HG03097 (cell line): ENCODE data around the gene TKT.

ENCODE experiments used
- ATAC-seq: cut with Tn5 transposase; IDR thresholded peaks from one replicate; pipeline ENCODE4 v1.9.1; 2021; ENCODE audit not compliant: unreplicated experiment, low FRiP score

The TKT gene

DNA sequence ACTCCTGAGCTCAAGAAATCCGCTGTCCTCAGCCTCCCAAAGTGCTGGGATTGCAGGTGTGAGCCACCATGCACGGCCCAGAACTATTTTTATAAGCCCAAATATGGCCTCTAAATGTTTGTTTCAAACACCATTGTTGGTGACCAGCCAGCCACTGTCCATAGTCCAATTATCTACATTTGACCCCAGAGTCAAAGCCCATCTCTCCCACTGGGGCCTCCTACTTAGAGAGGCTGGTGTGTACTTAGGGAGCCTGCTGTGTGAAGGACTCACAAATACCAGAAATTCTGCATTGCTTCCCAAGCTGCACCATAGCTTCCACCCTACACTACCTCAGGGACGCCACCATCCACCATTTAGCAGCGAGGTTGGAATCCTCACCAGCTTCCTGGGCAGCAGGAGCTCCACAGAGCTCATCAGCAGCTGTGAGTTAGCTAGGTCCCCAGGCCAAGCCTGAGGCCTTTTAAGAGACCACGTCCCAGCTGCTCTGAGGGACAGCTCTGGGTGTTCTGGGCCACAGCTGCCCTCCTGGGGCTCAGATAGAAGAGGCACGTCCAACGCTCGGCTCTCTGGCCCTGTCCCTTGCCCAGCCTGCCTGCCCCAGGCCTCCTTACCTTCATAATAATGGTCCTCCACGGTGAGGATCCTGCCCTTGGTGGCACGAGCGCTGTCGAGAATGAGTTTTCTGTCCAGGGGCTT lies 29.5 kb downstream of the TKT start:
- no peak for ATAC-seq

DNA sequence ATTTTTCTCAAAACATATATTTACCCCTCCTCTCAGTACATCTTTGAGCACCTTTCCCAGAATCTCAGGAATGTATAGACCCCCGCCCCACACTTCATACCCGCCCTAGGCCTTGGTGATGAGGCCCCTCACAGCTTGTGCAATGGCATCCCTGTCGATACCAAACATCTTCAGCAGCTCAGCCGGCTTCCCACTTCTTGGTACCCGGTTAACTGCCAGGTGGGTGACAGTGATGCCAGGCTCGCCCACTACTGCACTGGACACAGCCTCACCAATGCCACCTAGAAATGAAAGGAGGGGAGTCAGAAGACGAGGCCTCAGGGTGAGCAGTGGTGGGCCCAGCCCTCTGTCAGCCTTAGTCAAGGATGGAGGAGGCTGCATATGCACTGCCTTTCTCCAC lies 30.2 kb downstream of the TKT start:
- ATAC-seq: no peak

DNA sequence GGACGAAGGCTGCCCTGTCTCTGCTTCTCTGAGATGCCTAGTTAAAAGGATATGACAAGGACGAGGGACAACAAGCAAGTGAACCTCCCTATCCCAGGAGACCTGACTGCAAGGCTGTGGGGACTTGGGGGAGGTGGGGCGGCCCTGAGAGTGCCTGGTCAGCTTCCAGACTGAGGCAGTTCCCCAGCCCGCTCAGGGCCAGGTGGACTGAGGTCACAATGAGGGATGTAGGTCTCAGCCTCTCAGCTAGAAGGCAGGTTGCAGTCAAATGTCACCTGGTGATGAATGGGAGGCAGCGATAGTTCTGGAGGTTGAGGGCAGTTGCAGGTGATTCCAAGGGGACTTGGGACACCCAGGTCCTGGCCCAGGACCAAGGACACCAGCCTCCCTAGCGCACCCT lies 30.6 kb downstream of the TKT start:
- no peak for ATAC-seq

DNA sequence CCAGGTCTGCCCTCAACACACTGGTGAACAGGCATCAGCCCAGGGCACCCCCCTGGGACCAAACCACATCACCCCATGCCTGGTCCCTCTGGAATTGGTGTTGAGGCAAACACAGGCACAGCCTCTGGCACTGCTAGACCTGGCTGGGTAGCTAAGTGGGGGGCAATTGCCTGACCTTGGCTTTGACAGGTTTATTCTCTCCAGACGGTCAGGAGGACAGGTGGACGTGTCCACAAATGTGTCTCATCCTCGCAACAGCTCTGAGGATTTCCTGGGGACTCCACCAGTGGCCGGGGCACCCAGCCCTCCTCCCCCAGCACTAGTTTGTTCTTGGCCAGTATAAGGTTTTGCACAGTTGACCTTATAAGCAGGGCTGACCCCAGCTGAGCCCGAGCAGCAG lies 31.3 kb downstream of the TKT start:
- no peak for ATAC-seq

DNA sequence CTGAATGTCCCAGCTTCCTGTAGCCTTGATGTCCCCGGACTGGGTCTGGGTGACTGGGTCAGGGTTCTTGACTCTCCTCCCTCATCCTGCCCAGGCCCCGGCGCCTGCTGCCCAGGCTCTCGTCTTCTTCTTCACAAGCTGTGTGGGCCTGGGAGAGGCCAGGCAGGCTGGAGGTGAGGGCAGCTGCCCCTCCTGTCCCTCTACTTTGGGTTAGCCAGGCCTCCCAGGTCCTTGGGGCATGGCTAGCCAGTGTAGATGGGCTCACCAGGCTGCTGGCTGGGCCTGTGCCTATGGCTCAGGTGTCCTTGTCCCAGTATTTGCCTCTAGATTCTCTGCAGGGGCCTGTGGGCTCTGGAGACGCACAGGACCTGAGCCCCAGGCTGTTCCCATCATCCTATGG lies 31.8 kb downstream of the TKT start:
- ATAC-seq: no peak

DNA sequence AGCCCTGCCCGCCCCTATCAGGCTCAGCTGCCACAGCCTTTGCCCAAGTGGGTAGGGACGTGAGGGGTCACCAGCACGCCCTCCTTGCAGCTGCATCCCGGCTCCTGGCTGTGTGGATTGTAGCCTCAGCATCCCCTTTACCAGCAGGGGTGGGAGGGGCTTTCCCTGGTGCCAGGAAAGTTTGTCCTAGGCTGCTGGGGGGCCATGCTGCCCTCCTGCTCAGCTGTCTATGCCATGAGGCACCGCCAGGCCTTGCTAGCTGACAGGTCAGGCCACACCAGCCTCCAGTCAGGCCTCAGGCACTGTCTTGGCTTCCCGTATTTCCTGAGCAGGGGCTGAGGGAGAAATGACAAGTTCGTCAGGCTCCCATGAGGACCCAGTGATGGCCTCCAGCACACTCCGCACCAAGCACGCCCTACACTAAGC lies 32.3 kb downstream of the TKT start:
- no peak for ATAC-seq

DNA sequence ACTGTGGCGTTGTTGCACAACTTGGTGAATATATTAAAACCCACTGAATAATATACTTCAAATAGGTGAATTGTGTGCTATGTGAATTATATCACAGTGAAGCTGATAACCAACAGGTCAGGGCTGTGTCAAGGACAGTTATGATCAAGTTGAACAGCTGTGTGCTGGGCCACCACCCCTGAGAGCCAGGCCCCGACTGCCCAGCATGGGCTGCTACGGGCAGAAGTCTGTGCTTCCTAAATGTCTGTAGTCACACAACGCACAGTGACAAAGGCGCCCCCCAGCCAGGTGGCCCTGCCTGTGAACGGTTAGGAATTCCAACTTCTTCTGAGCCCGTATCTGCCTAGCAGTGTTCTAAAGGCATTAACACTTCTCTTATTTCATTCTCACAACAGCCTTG lies 32.8 kb downstream of the TKT start:
- no peak for ATAC-seq

DNA sequence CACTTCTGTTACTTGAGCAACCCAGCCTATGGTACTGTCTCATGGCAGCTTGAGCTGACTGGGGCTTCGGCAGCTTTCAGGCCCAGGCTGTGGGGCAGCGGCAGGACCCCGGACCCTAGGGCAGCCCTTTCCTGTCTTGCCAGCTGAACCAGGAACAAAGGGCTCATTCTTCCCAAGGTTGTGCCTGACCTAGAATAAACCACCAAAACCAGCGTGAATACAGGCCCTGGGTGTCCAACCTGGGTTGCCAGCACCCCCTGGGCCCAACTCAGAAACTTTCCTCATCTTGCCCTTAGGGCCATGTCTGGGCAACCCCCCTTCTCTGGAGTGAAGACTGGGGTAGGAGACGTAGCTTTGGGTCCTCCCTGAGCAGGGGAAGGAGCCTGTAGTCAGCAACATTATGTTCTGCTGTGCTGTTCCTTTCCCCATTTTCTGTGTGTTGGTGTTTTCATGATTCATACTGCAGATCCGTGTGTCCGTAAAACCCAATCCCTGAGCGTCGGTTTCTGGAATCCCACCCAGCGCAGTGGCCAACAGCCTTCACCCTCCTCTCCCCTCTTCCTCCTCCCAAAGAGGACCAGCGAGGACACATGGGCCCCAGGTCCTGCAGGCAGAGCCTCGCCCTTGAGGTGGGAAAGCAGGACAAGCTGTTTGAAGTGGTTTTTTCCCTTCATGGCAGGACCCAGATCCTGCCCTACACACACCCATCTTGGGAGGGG lies 33.5 kb downstream of the TKT start:
- ATAC-seq: no peak

DNA sequence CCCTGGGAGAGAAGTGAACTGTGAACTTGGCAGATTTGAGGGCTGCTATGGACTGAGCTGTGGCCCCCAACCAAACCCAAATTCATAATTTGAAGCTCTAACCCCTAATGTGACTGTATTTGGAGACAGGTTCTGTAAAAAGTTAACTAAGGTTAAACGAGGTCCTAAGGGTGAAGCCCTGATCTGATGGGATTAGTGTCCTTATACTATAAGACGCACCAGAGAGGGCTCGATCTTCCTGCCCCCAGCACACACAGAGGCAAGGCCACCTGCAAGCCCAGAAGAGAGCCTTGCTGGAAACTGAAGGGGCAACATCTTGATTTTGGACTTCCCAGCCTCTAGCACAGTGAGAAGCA lies 34.0 kb downstream of the TKT start:
- ATAC-seq: no peak

DNA sequence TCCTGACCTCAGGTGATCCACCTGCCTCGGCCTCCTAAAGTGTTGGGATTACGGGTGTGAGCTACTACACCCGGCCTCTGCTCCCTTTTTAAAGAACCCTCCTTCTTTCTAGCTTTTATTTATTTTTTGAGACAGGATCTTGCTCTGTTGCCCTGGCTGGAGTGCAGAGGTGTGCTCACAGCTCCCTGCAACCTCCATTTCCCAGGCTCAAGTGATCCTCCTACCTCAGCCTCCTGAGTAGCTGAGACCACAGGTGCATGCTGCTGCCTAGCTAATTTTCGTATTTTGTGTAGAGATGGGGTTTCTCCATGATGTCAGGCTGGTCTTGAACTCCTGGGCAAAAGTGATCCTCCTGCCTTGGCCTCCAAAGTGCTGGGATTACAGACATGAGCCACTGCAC lies 34.5 kb downstream of the TKT start:
- ATAC-seq: no peak

DNA sequence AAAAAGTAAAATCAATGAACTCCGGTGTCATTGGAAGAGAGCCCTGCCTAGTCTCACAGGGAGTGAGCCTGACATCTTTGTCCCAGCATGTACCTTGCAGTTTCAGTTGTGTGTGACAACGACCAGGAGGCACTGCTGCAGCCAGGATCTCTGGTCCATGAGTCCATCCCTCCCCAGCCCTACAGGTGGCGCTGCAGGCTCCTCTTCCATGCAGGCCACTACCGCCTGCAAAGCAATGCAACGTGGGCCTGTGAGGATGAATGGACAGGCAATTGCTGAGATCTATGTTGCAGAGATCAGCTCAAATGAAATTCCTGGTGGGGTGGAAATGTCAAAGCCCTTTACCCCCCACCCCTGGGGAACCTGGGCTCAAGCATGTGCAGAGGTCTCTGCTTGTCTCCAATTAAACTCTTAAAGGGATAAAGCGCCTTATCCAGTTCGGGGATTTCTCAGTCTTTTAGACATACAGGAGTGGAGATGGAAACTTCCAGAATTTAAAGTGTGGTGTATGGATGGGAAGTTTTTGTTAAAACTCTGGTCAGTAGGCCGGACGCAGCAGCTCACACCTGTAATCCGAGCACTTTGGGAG lies 35.8 kb downstream of the TKT start:
- ATAC-seq: peak; percentile 63

DNA sequence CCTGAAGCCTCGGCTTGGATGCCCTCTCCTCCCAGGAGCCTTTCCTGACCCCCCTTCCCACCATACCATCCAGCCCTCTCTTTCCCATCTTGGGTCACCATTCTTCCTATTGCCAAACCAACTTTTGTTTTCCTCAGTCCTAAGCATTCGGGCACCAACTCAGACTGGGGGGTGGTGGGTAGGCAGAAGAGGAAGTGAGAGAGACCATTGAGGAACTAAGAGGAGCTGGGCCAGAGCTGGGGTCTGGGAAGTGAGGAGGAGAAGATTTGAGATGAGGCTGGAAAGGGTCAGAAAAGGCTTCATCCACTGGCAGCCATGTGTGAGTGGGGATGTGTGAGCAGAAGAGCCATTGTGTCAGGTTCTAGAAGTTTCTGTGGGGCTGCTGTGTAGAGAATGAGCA lies 37.7 kb downstream of the TKT start:
- no peak for ATAC-seq

DNA sequence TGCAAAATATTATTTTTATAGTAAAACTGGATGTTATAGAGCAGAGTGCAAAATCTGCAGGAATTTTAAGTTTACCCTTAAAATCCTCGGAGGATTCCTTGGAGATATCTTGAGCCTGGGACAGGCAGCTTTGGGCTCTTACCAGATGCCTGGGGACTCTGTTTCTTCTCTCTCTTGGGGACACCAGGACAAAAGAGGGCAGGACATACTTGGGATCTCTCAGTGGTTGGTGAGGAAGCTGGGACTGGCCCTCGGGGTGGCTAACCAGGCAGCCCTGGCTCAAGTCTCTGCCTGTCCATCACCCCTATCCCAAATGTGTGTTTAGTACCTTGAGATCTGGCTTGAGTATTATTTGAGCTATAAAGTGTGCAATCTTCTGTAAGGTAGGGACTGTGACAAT lies 38.6 kb downstream of the TKT start:
- ATAC-seq: no peak

DNA sequence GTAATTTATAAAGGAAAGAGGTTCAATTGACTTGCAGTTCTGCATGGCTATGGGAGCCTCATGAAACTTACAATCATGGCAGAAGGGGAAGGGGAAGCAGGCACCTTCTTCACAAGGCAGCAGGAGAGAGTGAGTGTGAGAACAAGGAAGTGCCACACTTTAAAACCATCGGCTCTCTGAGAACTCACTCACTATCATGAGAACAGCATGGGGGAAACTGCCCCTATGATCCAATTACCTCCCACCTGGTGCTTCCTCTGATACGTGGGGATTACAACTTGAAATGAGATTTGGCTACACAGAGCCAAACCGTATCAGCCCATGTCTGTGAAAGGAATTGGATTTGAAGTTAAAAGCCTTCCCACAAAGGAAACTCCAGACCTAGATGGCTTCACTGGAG lies 39.1 kb downstream of the TKT start:
- no peak for ATAC-seq

DNA sequence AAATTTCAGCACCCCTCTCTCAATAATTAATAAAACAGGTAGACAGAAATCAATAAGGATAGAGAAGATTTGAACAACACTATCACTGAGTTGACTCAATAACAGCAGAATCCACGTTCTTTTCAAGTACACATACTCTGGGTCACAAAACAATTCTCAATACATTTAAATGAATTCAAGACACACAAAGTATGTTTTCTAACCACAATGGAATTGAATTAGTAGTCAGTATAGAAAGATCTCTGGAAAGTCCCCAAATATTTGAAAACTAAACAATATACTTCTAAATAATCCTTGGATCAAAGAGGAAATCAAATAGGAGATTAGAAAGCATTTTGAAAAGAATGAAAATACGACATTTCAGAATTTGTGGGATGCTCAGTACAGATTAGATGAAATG lies 40.0 kb downstream of the TKT start:
- ATAC-seq: no peak

DNA sequence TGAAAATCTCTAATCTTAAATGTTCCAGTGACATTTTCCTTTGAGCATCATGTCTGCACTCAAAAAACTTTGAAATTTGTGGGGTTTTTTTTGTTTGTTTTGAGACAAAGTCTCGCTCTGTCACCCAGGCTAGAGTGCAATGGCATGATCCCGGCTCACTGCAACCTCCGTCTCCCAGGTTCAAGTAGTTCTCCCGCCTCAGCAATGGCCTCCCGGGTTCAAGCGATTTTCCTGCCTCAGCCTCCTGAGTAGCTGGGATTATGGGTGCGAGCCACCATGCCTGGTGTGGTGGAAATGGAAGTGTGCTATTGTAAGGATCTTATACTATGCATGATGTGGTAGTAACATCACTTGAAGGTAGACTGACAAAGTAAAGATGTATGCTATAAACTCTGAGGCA lies 42.5 kb downstream of the TKT start:
- ATAC-seq: no peak

DNA sequence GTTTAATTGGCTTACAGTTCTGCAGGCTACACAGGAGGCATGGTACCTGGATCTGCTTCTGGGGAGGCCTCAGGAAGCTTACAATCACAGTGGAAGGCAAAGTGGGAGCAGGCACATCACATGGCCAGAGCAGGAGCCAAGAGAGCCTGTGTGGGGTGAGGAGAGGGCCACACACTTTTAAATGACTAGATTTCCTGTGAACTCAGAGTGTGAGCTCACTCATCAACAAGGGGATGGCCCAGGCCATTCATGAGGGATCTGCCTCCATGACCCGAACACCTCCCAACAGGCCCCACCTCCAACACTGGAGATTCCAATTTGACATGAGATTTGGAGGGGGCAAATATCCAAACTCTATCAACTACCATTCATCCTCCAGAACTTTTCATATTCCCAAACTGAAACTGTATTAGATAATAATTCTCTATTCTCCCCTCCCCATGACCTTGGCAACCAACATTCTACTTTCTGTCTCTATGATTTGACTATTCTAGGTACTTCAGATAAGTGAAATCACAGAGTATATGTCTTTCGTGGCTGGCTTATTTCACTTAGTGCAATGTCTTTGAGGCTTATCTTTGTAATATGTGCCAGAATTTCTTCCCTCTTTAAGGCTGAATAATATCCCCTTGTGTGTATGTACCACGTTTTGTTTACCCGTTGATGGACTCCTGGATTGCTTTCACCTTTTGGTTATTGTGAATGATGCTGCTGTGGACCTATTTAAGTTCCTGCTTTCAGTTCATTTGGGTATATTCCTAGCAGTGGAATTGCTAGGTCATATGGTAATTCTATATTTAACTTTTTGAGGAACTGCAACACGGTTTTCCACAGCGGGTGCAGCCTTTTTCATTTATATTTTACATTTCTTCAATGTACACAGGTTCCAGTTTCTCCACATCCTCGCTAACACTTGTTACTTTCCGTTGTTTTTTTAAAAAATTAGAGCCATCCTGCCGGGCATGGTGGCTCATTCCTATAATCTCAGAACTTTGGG lies 43.8 kb downstream of the TKT start:
- ATAC-seq: no peak

DNA sequence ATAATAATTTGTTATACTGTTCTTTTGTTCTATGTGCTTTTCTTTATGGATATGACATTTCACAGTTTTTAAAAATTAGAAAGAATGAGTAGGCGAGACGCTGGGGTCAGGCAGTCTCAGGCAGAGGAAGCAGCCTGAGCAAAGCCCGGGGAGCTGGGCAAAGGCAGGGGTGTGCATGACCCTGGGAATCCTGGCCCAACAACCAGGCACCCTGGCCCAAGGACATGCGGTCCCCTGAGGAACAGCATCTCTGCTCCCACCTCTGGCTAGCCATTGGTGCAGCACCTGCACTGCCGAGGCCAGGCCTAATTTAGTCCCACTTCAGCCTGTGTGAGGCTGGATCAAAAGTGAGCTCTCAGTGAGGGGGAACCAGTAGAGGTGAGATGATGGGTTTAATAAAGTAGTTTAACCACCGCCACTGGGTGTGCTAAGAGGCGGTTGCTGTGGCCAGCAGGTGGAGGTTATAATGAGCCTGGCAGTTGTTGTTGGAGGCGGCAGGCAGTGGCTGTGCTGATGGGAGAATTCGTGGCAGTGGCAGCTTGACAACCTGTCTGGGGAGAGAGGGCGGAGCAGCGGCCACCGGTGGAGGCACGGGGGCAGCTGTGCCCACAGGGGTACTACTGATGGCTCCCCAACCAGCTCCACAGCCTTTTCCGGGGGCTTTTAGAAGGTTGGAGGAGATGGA lies 53.3 kb downstream of the TKT start:
- no peak for ATAC-seq

DNA sequence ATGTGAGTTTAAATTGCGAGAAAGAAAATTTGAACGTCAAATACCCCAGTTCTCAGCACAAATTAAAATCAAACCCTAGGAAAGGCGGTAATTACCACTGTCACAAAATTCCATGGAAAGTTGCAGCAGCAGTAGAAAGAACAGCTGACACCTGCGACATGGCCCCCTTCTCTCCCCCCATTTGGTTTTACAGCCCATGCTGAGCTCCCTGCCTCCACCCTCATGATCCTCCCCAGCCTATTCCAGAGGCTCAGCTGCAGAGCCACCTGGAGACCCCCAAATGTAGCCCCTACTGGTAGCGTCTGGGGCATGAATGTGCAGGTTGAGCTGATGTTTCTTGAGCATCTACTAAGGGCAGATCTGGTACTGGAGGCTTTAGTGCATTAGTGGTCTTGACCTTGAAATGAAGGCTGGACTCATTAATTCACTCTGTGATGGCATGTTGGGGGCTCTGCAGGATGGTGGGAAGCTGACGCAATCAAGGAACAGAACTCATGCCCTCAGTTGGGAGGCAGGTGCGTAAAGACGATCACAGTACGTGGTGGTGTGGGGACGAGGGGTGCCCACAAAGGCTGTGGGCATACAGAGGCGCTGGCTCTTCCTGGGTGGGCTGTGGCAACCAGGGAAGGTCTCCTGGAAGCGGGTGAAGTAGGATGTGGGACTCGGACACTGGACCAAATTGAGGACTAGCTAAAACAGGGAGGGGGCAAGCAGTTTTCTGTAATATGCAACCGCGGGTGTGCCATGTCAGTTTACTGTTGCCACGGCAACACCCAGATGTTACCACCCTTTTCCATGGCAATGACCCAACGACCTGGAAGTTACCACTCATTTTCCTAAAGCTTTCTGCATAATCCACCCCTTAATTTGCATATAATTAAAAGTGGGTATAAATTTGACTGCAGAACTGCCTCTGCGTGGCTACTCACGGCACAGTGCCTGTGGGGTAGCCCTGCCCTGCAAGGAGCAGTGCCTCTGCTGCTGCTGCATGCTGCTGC lies 55.0 kb downstream of the TKT start:
- no peak for ATAC-seq
